Adipocyte (in vitro differentiated cells): ENCODE measurements around the gene MUC4.

Experiments used
- DNase-seq: peaks from one replicate; pipeline ENCODE4 v3.0.0-alpha.2; 2015; ENCODE audit warnings: low read depth
- H3K27me3 ChIP-seq: replicated peaks from 2 replicates; pipeline ENCODE4 v1.7.0; 2013; ENCODE audit warnings: mild to moderate bottlenecking, low read length, moderate library complexity; ENCODE audit not compliant: control insufficient read depth, insufficient read depth
- H3K36me3 ChIP-seq: 2 replicates; pipeline ENCODE4 v1.7.0; 2013; ENCODE audit warnings: low read length, mild to moderate bottlenecking, moderate library complexity; ENCODE audit not compliant: control insufficient read depth, insufficient read depth, severe bottlenecking
- H3K4me1 ChIP-seq: 2 replicates; pipeline ENCODE4 v1.7.0; 2013; ENCODE audit warnings: mild to moderate bottlenecking, low read length, moderate library complexity; ENCODE audit not compliant: control insufficient read depth, insufficient read depth
- H3K4me3 ChIP-seq: 2 replicates; pipeline ENCODE4 v1.7.0; 2013; ENCODE audit warnings: mild to moderate bottlenecking, low read length, moderate library complexity
- H3K9ac ChIP-seq: 2 replicates; pipeline ENCODE4 v1.7.0; 2013; ENCODE audit warnings: mild to moderate bottlenecking, low read length, moderate library complexity
- H3K9me3 ChIP-seq: 2 replicates; pipeline ENCODE4 v1.7.0; 2013; ENCODE audit warnings: mild to moderate bottlenecking, low read length, moderate library complexity; ENCODE audit not compliant: control insufficient read depth

MUC4 gene

GRCh38 chr3:195811756-195812155 lies at the start of gene MUC4:
TSS of gene MUC4 (minus strand) at chr3:195811929. CDS start at chr3:195811817, 112 bp downstream.
- Histone ChIP-seq H3K4me1 (no peaks in the 10 kb centered on the region), H3K36me3 (no peaks in the 10 kb centered on the region), H3K9me3 (no peaks in the 10 kb centered on the region), H3K9ac (no peak within 1 kb of the TSS), H3K27me3 (peaks cover 49% of the 10 kb centered on the region), H3K4me3 (no peak within 1 kb of the TSS)
- DNase-seq = no peak

- Histone ChIP-seq H3K27me3 (no peaks in the 10 kb centered on the region), H3K36me3 (peaks cover 3% of the 10 kb centered on the region), H3K4me3 (no peak overlapping the region), H3K4me1 (peaks cover 17% of the 10 kb centered on the region), H3K9ac (no peak overlapping the region), H3K9me3 (no peaks in the 10 kb centered on the region)
- no peak for DNase-seq
Measured at GRCh38 chr3:195860456-195860855, 48.7 kb upstream of the MUC4 start.

- Histone ChIP-seq H3K9ac (peak overlapping the region; percentile 23), H3K4me1 (peaks cover 17% of the 10 kb centered on the region), H3K9me3 (no peaks in the 10 kb centered on the region), H3K27me3 (no peaks in the 10 kb centered on the region), H3K36me3 (no peaks in the 10 kb centered on the region), H3K4me3 (no peak overlapping the region)
- no peak for DNase-seq
Measured at GRCh38 chr3:195859846-195860411, 48.2 kb upstream of the MUC4 start.

- no peak overlapping the region for H3K4me3 ChIP-seq
- no peaks in the 10 kb centered on the region for H3K36me3 ChIP-seq
- peak; percentile 90 for DNase-seq
- H3K4me1 ChIP-seq = peaks cover 17% of the 10 kb centered on the region
- H3K9me3 ChIP-seq = no peaks in the 10 kb centered on the region
- no peaks in the 10 kb centered on the region for H3K27me3 ChIP-seq
- peak overlapping the region; percentile 23 for H3K9ac ChIP-seq
Measured at GRCh38 chr3:195859061-195859845, 47.5 kb upstream of the MUC4 start.

GRCh38 chr3:195856410-195857084 lies 44.8 kb upstream of the MUC4 start:
- Histone ChIP-seq H3K4me3 (no peak overlapping the region), H3K9ac (no peak overlapping the region), H3K36me3 (no peaks in the 10 kb centered on the region), H3K4me1 (peaks cover 7% of the 10 kb centered on the region), H3K9me3 (no peaks in the 10 kb centered on the region), H3K27me3 (no peaks in the 10 kb centered on the region)
- DNase-seq = no peak

GRCh38 chr3:195855471-195856409 lies 44.0 kb upstream of the MUC4 start:
- no peak overlapping the region for H3K9ac ChIP-seq
- H3K4me1 ChIP-seq = peaks cover 7% of the 10 kb centered on the region
- H3K27me3 ChIP-seq = no peaks in the 10 kb centered on the region
- no peak overlapping the region for H3K4me3 ChIP-seq
- no peaks in the 10 kb centered on the region for H3K9me3 ChIP-seq
- H3K36me3 ChIP-seq = no peaks in the 10 kb centered on the region
- no peak for DNase-seq

GRCh38 chr3:195854628-195855294 lies 43.0 kb upstream of the MUC4 start:
- no peak overlapping the region for H3K9ac ChIP-seq
- H3K4me1 ChIP-seq = peaks cover 7% of the 10 kb centered on the region
- H3K27me3 ChIP-seq = no peaks in the 10 kb centered on the region
- no peak for DNase-seq
- H3K9me3 ChIP-seq = no peaks in the 10 kb centered on the region
- no peak overlapping the region for H3K4me3 ChIP-seq
- no peaks in the 10 kb centered on the region for H3K36me3 ChIP-seq

GRCh38 chr3:195853996-195854395 lies 42.3 kb upstream of the MUC4 start:
- H3K9ac ChIP-seq = no peak overlapping the region
- no peaks in the 10 kb centered on the region for H3K9me3 ChIP-seq
- peaks cover 1% of the 10 kb centered on the region for H3K4me1 ChIP-seq
- H3K27me3 ChIP-seq = no peaks in the 10 kb centered on the region
- no peak for DNase-seq
- H3K36me3 ChIP-seq = no peaks in the 10 kb centered on the region
- no peak overlapping the region for H3K4me3 ChIP-seq

GRCh38 chr3:195853036-195853435 lies 41.3 kb upstream of the MUC4 start:
- Histone ChIP-seq H3K27me3 (no peaks in the 10 kb centered on the region), H3K36me3 (no peaks in the 10 kb centered on the region)

GRCh38 chr3:195850857-195851543 lies 39.3 kb upstream of the MUC4 start:
- peaks cover 20% of the 10 kb centered on the region for H3K4me1 ChIP-seq

More at GRCh38 chr3:195853036-195853435, 41.3 kb upstream of the MUC4 start:
- Histone ChIP-seq H3K4me1 (no peaks in the 10 kb centered on the region), H3K4me3 (no peak overlapping the region), H3K9ac (no peak overlapping the region), H3K9me3 (no peaks in the 10 kb centered on the region)
- DNase-seq = no peak

More at GRCh38 chr3:195850857-195851543, 39.3 kb upstream of the MUC4 start:
- H3K9ac ChIP-seq = no peak overlapping the region
- peak; percentile 97 for DNase-seq
- H3K27me3 ChIP-seq = no peaks in the 10 kb centered on the region
- no peak overlapping the region for H3K4me3 ChIP-seq
- H3K9me3 ChIP-seq = no peaks in the 10 kb centered on the region
- H3K36me3 ChIP-seq = no peaks in the 10 kb centered on the region
